Omental fat pad (tissue), 4 donors: ENCODE data around the gene ALKBH5. TPM values are rescaled to one million over a fixed set of nuclear protein-coding genes. Genes with fewer than 3 reads are reported as not detected.

Experiments
- ATAC-seq: fragments of 150-250 bp; one replicate; pipeline ENCODE4 v1.9.1; 2016; ENCODE audit warnings: mild to moderate bottlenecking, moderate library complexity; ENCODE audit not compliant: low FRiP score
- DNase-seq: peaks from one replicate; pipeline ENCODE4 v3.0.0-alpha.2; 2019; ENCODE audit warnings: low spot score
- CTCF ChIP-seq, 3 donors: fragments of 450-650 bp; IDR thresholded peaks; one replicate each; pipeline ENCODE4 v1.5.1; 2016 to 2017; ENCODE audit warnings: antibody characterized with exemption in 3 of 3, mild to moderate bottlenecking in 3 of 3, moderate library complexity in 2 of 3
- total RNA-seq, 4 donors: library from RNA; depleted of rRNA; stranded (reverse); fragments of >200 nt; gene quantifications; one replicate each; pipeline ENCODE4 v1.1.0, GENCODE V29; 2016

The ALKBH5 gene
- total RNA-seq, 4 donors from 2014 or later: 77.0 to 80.7 (median 80.3) TPM

GRCh38 chr17:18240449-18240848 is 56.8 kb downstream of the ALKBH5 start:
- ATAC-seq (no peak), DNase-seq (no peak)
- TF ChIP-seq CTCF (IDR thresholded peaks at IDR 0.05): no peak

- DNase-seq (no peak), ATAC-seq (no peak)
- no peak for TF ChIP-seq CTCF (IDR thresholded peaks at IDR 0.05)
These were observed 57.7 kb downstream of the ALKBH5 start for GRCh38 chr17:18241229-18241871.

GRCh38 chr17:18245038-18245776 is 61.6 kb downstream of the ALKBH5 start:
- TF ChIP-seq CTCF (IDR thresholded peaks at IDR 0.05): no peak
- no peak for DNase-seq
- ATAC-seq: no peak

- TF ChIP-seq CTCF (IDR thresholded peaks at IDR 0.05): no peak
- no peak for ATAC-seq
These were observed 62.6 kb downstream of the ALKBH5 start for GRCh38 chr17:18246109-18246725.

GRCh38 chr17:18246880-18247612 is 63.4 kb downstream of the ALKBH5 start:
- DNase-seq (peak; percentile 48), ATAC-seq (peak; percentile 57)
- no peak for TF ChIP-seq CTCF (IDR thresholded peaks at IDR 0.05)

More at GRCh38 chr17:18246109-18246725, 62.6 kb downstream of the ALKBH5 start:
- DNase-seq: no peak

GRCh38 chr17:18247613-18248001 is 64.0 kb downstream of the ALKBH5 start:
- no peak for DNase-seq
- ATAC-seq: peak; percentile 4
- TF ChIP-seq CTCF (IDR thresholded peaks at IDR 0.05): no peak
